Erythroblast (primary cell): ENCODE results near the gene C1QTNF5.

Experiments used
- GATA1 ChIP-seq: IDR thresholded peaks from 2 replicates; pipeline ENCODE4 v1.6.1; 2011; ENCODE audit warnings: low read depth, mild to moderate bottlenecking, control low read depth, low read length, moderate library complexity
- POLR2A ChIP-seq: IDR thresholded peaks from 2 replicates; pipeline ENCODE4 v1.6.1; 2011; ENCODE audit warnings: mild to moderate bottlenecking, low read length

- TF ChIP-seq POLR2A (no peak), GATA1 (no peak)
These were observed 17.7 kb downstream of the C1QTNF5 start for GRCh38 chr11:119322921-119323531.
